GM19238 (cell line): ENCODE measurements around the gene SMC1A.
"Not testable (repeated sequence)": the region's sequence is repeated elsewhere in the genome, so short reads cannot be mapped to it uniquely, and the experiment has no call there.

ENCODE experiments used
- DNase-seq: peaks from one replicate; pipeline ENCODE4 v3.0.0; 2011; ENCODE audit warnings: low spot score; ENCODE audit not compliant: insufficient read length

Gene SMC1A

DNA sequence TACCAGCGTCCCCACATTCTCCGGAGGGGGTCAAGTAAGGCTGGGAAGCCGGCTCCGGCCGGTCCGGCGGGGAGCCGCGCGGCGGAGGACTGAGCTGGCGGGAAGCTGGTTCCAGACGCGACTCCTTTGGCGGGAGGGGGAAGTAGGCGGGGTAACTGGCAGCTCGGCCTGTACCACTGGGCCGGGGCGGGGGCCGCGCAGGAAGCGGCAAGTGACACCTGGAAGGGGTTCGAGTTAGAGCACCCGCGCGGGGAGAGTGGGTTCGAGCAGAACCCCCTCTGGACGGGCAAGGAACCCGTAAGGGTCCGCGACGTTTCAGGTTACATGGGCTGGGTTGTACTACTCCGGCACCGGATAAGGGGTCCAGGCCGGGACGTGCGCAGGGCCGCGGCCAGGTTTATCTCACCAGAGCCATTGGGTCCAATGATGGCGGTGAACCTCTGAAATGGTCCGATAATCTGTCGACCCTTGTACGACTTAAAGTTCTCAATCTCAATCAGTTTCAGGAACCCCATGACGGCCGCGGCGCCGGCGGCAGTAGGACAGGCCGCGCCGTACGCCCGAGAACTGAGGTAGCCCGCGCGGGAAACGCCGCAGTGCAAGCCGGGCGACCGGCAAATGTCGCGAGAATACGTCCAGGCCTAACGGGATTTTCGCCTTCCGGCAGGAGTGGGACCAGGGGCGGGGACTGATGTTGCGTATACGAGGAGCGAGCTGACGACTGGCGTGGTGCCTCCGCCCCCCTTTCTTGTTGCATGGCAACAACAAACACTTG, at the start of gene SMC1A:
SMC1A (minus strand) TSS at position 569 of the 775 bp plus-strand sequence; CDS start at position 515, 54 bp downstream.
- DNase-seq = peak; percentile 96

DNA sequence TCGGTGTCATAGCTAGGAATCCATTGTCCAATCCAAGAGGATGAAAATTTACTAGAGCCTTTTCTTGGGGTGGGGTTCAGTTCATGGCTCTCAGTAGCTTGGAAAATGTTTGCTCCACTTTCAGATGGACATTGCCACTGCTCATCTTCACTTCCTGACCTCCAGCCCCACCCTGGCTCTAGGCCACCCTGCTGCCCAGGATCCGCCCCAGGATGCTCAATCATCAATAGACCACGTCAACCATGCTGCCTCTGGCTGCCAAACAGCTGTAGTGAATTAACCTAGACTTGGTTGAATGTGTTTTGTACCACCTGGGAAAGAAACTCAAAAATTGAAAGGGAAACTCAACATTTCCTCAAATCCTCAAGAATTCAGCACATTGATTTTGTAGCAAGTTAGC, 48.9 kb upstream of the SMC1A start:
- DNase-seq = no peak

DNA sequence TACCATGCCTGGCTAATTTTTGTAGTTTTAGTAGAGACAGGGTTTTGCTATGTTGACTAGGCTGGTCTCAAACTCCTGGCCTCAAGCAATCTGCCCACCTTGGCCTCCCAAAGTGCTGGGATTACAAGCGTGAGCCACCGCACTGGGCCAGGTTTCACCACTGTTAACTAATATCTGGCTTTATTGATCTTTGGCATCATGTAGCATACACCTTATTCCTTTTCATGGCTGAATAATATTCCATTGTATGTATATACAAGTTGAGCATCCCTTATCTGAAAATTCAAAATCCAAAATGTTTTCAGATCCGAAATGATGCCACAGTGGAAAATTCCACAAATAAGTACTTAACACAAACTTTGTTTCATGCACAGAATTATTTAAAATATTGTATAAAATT, 46.2 kb upstream of the SMC1A start:
- not testable (repeated sequence) for DNase-seq

GRCh38 chrX:53458082-53458481, 35.6 kb upstream of the SMC1A start:
- no peak for DNase-seq

GRCh38 chrX:53456254-53456653, 33.8 kb upstream of the SMC1A start:
- no peak for DNase-seq

DNA sequence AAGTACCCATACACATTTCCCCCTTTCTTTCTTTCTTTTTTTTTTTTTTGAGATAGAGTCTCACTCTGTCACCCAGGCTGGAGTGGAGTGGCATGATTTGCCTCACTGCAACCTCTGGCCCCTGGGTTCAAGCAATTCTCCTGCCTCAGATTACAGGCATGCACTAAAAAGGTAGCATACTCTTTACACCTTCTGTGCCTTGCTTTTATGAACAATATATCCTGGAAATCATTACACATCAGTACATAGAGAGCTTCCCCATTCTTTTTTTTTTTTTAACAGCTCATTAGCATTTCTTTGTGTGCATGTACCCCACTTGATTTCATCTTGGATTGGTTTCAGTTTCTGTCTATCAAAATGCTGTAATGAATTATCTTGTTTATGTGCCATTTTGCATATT, 30.4 kb upstream of the SMC1A start:
- no peak for DNase-seq

- no peak for DNase-seq
Measured at GRCh38 chrX:53449632-53450031, 27.2 kb upstream of the SMC1A start.

GRCh38 chrX:53447441-53447840, 25.0 kb upstream of the SMC1A start:
- no peak for DNase-seq

- DNase-seq = no peak
Measured at GRCh38 chrX:53445977-53446376, 23.5 kb upstream of the SMC1A start.

- no peak for DNase-seq
Measured at GRCh38 chrX:53442322-53442631, 19.8 kb upstream of the SMC1A start.

DNA sequence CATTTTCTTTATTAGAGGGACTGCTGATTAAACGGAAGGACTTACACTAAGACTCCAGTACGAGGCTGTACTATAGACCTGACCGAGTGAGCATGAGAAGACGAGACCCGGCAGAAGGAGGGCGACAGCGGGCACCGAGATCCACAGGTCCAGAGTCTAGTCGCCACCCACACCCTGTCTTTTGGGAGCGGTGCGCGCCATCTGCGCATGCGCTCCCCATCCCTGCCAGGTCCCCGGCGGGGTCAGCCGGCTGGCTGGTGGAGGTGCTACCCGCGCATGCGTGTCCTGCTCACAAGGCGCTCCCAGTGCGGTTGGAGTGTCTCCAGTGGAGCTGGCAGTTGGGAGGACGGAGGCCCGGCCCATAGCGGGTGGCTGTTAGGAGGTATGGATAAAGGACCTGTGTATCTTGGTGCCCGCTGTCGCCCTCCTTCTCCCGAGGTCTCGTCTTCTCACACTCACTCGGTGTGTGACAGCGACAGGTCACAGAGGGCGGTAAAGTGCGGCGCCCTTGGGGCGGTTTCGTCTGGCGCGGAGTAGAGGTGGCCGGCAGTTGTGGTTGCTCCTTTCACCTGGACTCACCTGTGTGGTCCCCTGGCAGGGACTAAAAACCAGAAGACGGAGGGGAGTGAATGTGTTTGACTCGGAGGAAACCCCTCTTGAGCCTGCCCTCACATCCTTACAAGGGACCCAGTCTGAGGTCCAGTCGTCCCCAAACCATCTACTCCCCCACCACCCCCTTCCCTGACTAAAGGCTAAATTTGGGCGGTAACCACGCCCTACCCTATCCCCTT, 19.3 kb upstream of the SMC1A start:
- DNase-seq = peak; percentile 73

GRCh38 chrX:53440621-53441517, 18.4 kb upstream of the SMC1A start:
- DNase-seq = no peak

GRCh38 chrX:53440101-53440500, 17.6 kb upstream of the SMC1A start:
- no peak for DNase-seq

DNA sequence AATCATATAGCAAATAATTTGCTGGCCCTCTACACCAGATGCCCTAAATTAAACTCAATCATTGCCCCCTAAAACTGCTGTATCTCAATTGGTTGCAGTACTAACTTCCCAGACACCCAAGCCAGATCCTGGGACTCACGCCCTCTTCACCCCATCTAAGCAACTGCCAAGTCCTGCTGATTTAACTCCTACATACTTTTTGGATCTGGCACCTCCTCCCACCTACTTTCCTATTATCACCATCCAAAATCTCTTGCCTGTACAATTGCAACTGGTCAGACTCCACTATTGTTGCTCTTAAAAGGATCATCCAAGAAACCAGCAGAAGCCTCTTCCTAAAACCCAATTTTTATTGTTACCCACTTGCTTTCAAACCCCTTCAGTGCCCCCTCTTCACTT, 16.4 kb upstream of the SMC1A start:
- DNase-seq = no peak

- DNase-seq = no peak
Measured at GRCh38 chrX:53438174-53438831, 15.8 kb upstream of the SMC1A start.

GRCh38 chrX:53437206-53437605, 14.8 kb upstream of the SMC1A start:
- DNase-seq = no peak

DNA sequence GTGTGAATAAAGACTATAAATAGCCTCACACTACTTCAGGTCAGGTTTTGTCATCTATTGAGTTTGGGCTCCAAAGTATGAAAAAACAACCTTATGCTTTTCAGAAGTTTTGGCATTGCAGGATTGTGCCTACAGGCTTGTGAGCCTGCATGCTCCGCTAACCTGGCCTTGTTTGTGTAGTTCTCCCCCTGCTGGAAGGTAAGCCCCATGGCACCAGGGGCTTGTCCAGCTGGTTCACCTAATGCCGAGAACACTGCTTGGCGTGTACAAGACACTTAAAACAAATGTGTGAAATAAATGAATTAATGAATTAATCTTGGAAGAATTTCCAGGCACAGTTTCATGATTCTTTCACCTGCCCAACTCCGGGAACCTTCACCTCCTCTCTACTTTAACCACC, 13.5 kb upstream of the SMC1A start:
- DNase-seq = peak; percentile 72

GRCh38 chrX:53433651-53434639, 11.5 kb upstream of the SMC1A start, which contains the start of gene HSD17B10:
HSD17B10 (minus strand) TSS chrX:53434370; CDS start chrX:53434345, 25 bp downstream.
- DNase-seq = peak; percentile 72

DNA sequence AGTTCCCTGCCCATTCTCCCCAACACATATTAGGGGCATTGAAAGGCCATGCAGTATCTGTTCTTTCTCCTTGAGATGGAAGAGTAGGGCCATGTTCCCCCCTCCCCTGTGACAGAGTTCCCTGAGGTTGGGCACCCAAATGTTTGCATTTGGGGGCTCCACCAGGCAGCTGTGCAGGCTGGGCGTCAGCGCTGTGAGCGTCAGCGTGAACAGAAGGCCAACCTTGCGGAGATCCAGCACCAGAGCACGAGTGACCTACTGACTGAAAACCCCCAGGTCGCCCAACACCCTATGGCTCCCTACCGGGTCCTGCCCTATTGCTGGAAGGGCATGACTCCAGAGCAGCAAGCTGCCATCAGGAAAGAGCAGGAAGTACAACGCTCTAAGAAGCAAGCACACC, 7.8 kb upstream of the SMC1A start:
- DNase-seq = no peak

DNA sequence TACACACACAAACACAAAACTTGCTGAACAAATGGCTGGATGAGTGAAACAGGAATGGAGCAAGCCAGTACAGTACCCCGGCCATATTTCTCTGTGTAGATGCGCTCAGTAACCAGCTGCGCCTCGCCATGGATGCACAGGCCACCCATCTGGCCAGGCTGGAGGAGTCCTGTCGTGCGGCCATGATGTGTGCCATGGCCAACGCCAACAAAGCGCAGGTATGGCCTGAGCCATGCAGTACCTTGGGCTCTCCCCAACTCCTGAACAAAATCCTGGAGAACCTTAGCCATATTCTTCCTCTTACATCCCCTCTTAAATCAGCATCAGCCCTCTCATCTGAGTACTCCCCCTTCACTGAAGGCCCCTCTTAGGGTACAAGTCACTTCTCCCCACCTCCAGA, 7.3 kb upstream of the SMC1A start:
- no peak for DNase-seq
